Gastrocnemius medialis (tissue), 4 donors: Measurements from ENCODE around the gene NTRK3.

ENCODE experiments used
- POLR2A ChIP-seq, 2 donors: fragments of 450-650 bp; IDR thresholded peaks; one replicate each; pipeline ENCODE4 v1.6.1; 2017; ENCODE audit warnings: antibody characterized with exemption in 2 of 2, mild to moderate bottlenecking in 2 of 2, moderate library complexity in 2 of 2
- TF ChIP-seq, protein P1 (sequence below), 5 experiments: fragments of 450-650 bp in 3 of 5; fragments of 200-600 bp in 2 of 5; sonication (generic) in 2 of 5; IDR thresholded peaks in 4 of 5; conservative IDR thresholded peaks in 1 of 5; 1 replicate in 4 of 5; 2 replicates in 1 of 5; pipeline ENCODE4 v1.5.1; 2016 to 2019; ENCODE audit warnings: antibody characterized with exemption in 5 of 5, mild to moderate bottlenecking in 3 of 5, moderate library complexity in 3 of 5

DNA sequence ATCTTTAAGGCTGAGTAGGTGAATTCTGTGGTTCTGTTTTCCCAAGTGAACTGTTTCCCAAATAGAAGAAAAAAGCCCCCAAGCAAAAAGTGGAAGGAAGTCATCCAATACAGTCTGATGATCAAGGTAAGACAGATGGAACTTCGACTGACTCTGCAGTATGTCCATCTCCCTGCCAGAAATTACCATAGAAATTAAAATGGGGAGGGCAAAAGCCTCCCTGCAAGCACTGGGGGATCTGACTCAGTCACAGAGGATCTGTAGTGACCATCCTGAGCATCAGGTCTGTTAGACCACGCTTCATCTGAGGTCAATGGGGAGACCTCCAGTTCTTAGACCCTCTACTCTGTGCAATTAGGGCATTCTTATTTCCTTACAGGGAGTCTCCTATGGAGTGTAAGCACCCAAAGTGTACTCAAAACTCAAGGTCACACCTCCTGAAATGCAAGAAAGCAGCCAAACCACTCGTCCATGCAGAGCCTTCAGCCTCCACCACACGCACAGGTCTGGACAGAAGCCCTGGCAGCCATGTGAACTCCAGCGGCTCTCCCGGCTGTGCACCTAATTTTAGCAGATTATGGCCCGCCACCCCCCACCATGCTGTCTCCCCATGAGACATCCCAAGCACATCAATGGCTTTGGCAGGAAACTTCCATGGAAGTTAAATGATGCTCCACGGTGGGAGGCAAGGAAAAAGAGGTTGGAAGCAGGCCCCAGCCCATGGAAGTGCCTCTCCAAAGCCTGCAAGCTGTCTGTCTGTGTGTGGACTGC, 348.7 kb downstream of the NTRK3 start:
- TF ChIP-seq, protein P1, sequence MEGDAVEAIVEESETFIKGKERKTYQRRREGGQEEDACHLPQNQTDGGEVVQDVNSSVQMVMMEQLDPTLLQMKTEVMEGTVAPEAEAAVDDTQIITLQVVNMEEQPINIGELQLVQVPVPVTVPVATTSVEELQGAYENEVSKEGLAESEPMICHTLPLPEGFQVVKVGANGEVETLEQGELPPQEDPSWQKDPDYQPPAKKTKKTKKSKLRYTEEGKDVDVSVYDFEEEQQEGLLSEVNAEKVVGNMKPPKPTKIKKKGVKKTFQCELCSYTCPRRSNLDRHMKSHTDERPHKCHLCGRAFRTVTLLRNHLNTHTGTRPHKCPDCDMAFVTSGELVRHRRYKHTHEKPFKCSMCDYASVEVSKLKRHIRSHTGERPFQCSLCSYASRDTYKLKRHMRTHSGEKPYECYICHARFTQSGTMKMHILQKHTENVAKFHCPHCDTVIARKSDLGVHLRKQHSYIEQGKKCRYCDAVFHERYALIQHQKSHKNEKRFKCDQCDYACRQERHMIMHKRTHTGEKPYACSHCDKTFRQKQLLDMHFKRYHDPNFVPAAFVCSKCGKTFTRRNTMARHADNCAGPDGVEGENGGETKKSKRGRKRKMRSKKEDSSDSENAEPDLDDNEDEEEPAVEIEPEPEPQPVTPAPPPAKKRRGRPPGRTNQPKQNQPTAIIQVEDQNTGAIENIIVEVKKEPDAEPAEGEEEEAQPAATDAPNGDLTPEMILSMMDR (IDR thresholded peaks at IDR 0.05 in 4 of 5, conservative IDR thresholded peaks at IDR 0.05 in 1 of 5) = no peak
- no peak for TF ChIP-seq POLR2A (IDR thresholded peaks at IDR 0.05)
